ENCODE data around the gene PIF1.

The PIF1 gene

GRCh38 chr15:64825431-64826294 is at the start of gene PIF1:
TSS of gene PIF1 (minus strand) at chr15:64825647. CDS start at chr15:64824335, 1,312 bp downstream.
- peak; percentile 92 for DNase-seq

- no peak for DNase-seq
Measured at GRCh38 chr15:64870353-64870752, 44.9 kb upstream of the PIF1 start.

- DNase-seq, result no peak
Measured at GRCh38 chr15:64869501-64869900, 44.1 kb upstream of the PIF1 start.

- DNase-seq, result no peak
Measured at GRCh38 chr15:64865998-64866520, 40.6 kb upstream of the PIF1 start.

- no peak for DNase-seq
Measured at GRCh38 chr15:64865126-64865997, 39.9 kb upstream of the PIF1 start.

GRCh38 chr15:64864068-64864467 is 38.6 kb upstream of the PIF1 start:
- no peak for DNase-seq

- DNase-seq, result no peak
Measured at GRCh38 chr15:64862408-64862807, 37.0 kb upstream of the PIF1 start.

GRCh38 chr15:64861960-64862359 is 36.5 kb upstream of the PIF1 start:
- no peak for DNase-seq

- no peak for DNase-seq
Measured at GRCh38 chr15:64861331-64861730, 35.9 kb upstream of the PIF1 start.

GRCh38 chr15:64859226-64859625 is 33.8 kb upstream of the PIF1 start:
- no peak for DNase-seq

- no peak for DNase-seq
Measured at GRCh38 chr15:64858021-64858575, 32.7 kb upstream of the PIF1 start.

GRCh38 chr15:64857421-64857820 is 32.0 kb upstream of the PIF1 start:
- DNase-seq, result no peak

- no peak for DNase-seq
Measured at GRCh38 chr15:64856429-64857145, 31.1 kb upstream of the PIF1 start.

- no peak for DNase-seq
Measured at GRCh38 chr15:64855205-64855975, 29.9 kb upstream of the PIF1 start.

GRCh38 chr15:64854526-64854925 is 29.1 kb upstream of the PIF1 start:
- DNase-seq, result no peak

- DNase-seq, result no peak
Measured at GRCh38 chr15:64854041-64854440, 28.6 kb upstream of the PIF1 start.

GRCh38 chr15:64851503-64851840 is 26.0 kb upstream of the PIF1 start:
- no peak for DNase-seq

GRCh38 chr15:64850778-64851502 is 25.5 kb upstream of the PIF1 start:
- DNase-seq, result no peak

GRCh38 chr15:64847876-64848716 is 22.6 kb upstream of the PIF1 start:
- no peak for DNase-seq

GRCh38 chr15:64847448-64847847 is 22.0 kb upstream of the PIF1 start:
- DNase-seq, result no peak

Data from NK-92 treated with Interleukin-12 subunit alpha and Interleukin-12 subunit beta, amount 100 ng/mL, for 24 hours (cell line).